GM21529 (cell line): Measurements from ENCODE around the gene PHF21A.

Experiments
- ATAC-seq: cut with Tn5 transposase; IDR thresholded peaks from one replicate; pipeline ENCODE4 v1.9.1; 2021; ENCODE audit not compliant: unreplicated experiment

PHF21A gene

GRCh38 chr11:46121301-46121723 lies at the start of gene PHF21A:
PHF21A (minus strand) TSS chr11:46121454; CDS start chr11:46084219, 37,235 bp downstream.
- ATAC-seq, result peak; percentile 46

DNA sequence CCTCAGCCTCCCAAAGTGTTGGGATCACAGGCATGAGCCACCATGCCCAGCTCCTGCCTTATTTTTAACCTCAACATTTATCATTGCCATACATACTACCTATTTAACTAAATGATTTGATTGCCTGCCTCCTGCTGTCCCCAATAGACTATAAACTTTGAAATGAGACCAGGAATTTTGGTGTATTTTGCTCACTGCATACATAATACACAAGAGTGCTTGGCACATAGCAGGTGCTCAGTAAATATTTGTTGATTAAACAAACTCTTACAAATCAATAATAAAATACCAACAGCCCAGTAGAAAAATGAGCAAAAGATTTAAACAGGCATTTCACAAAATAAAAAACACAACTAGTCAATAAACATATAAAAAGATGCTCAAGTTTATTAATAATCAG lies 49.5 kb upstream of the PHF21A start:
- ATAC-seq, result no peak

DNA sequence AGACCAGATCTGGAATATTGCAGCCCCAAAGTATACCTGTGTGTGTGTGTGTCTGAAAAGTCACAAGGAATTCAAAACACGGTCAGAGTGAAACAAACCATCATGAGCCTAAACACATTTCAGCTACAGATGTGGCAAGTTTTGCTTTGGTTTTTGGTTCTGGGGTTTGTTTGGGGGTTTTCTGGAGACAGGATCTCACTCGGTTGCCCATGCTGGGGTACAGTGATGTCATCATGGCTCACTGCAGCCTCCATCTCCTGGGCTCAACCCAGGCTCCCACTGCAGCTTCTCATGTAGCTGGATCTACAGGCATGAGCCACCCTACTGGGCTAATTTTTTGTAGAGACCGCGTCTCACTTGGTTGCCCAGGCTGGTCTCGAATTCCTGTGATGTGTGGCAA lies 41.4 kb upstream of the PHF21A start:
- ATAC-seq, result no peak

GRCh38 chr11:46161201-46161600 lies 39.9 kb upstream of the PHF21A start:
- no peak for ATAC-seq

DNA sequence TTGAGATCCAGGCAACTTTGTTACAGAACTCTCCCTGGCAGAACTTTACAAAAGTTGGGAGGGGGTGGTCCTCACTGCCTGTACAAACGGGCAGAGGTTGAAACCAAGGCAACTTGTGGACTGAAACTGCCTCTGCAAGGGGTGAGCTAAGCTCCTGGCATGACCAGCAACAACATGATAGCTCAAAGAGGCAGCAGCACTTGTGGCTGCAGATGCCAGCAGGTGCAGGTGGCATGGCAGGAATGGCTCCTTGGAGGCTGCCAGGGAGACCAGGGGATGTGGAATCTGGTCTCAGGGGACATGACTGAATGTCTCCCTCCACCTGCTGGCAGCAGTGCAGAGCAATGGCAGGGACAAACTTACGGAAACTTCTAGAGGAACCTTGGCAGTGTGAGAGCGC lies 38.8 kb upstream of the PHF21A start:
- ATAC-seq, result no peak

- no peak for ATAC-seq
Observed at GRCh38 chr11:46159680-46160079, 38.4 kb upstream of the PHF21A start.

DNA sequence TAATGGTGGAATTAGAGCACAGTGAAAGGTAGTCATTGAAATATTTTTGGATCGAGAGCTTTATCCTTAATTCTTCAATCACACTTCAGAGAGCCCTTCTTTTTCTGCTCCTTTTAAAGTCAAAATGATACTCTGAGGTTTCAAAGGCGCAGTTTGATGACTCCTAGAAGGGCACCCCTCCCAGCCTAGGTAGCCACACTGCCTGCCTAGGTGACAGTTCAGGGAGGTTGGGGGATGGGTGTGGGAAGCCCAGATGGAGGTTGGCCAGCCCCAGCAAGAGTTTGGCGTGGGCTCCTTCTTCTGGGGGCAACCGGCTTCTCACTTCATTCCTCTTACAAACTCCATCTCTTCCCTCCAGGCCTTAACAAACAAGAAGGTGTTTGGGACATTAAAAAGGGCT lies 28.6 kb upstream of the PHF21A start:
- no peak for ATAC-seq

- no peak for ATAC-seq
Observed at GRCh38 chr11:46149342-46149741, 28.1 kb upstream of the PHF21A start.

DNA sequence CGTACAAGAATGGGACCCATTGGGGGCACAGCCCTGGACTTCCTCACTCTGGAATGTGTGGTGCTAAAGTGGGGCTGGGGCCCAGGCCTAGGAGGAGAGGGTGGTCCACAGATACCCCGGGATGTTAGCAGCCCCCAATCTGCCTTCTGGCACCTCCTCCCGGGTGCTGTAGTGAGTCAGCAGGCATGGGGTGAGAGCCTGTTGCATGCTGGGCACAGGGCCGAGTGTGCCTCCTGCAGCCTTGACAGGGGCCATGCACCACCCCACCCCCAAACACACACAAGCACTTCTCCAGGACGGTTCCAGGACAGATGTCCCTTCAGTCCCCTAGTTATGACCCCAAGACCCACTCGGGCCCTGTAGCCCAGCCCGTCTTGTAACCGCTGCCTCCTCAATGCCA lies 23.5 kb upstream of the PHF21A start:
- ATAC-seq, result no peak

GRCh38 chr11:46143049-46143806 lies 22.0 kb upstream of the PHF21A start:
- ATAC-seq, result no peak

- ATAC-seq, result no peak
Observed at GRCh38 chr11:46142561-46142960, 21.3 kb upstream of the PHF21A start.

GRCh38 chr11:46141597-46141996 lies 20.3 kb upstream of the PHF21A start:
- no peak for ATAC-seq

- no peak for ATAC-seq
Observed at GRCh38 chr11:46134540-46134939, 13.3 kb upstream of the PHF21A start.

- ATAC-seq, result no peak
Observed at GRCh38 chr11:46134061-46134460, 12.8 kb upstream of the PHF21A start.

DNA sequence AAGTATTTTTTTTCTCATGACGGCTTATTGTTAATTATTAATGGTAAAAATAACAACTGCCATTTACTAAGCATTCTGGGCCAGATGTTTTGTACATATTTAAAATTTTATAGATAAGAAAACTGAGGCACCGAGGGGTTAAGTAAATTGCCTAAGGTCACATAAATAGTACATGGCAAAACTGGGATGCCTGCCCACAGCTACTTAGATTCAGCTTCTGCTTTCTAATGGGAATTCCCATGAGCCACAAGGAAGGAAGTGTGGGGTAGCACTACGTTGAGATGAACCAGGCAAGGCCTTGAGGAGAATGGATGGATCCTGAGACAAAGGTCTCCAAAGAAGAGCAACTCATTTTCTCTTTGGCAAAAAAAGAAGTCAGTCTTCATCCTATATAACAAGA lies 11.9 kb upstream of the PHF21A start:
- no peak for ATAC-seq

DNA sequence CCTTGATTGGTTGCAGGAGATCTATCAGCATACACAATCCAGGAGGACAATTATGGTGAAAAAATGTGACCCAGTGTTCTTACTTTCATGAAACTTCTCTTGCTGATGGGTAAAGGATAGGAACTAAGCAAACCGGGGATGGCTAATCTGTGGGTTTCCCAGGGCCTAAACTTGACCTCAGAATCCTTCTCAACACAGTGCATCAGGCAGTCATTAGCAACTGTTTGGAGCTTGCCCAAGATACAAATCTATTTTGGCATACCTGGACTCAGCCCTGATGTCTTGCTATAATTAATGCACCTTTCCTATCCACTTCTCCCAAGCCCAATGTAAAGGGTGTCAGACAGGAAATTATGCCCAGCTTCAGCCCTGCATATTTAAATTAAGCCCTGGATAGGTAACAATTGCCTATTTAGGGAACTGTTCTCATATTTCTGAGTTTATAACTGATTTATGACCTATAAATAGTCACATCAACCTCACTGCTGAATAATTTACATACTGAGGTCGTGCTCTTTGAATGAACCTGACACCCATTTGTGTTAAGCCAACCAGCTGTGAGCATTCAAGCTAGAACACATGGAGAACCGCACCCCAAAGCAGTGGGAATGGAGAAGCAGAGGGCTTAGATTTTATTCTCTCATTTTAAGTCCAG lies 9.2 kb upstream of the PHF21A start:
- ATAC-seq, result no peak

GRCh38 chr11:46129133-46129532 lies 7.9 kb upstream of the PHF21A start:
- no peak for ATAC-seq

- peak; percentile 87 for ATAC-seq
Observed at GRCh38 chr11:46127150-46127638, 5.9 kb upstream of the PHF21A start.

- no peak for ATAC-seq
Observed at GRCh38 chr11:46125284-46125683, 4.0 kb upstream of the PHF21A start.

DNA sequence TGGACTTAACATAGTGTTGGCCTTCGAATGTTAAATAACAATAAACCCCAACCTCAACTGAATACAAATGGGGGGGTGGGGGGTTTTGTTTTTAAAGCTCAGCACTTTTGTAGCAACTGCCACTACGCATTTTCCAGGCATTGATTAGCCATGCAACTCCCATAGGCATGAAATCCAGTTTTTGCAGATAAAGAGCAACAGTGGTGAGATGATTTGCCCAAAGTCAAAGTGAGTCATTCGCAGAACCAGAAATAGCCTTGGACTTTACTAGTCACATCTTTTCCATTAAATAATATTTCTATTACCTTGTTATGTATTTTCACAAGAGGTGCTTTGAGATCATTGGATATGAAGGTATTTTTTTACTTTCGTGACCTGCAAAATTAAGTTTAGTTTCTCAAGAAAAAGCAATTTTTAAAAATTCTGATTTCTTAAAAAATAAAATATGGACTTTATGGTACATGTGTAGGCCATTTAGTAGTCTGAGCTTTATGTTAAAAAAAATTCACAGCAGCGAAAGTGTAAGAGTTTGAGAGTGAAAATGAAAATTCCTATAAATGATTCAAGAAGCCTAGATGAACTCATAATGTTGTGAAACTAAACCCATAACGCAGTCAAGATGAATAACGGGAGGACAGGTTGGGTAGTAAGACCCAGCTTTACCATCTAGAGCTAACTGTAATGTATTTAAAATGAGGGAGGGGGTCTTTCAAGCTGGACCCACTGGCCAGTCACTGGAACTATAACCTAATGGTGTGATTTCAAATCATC lies 1.9 kb upstream of the PHF21A start:
- no peak for ATAC-seq

GRCh38 chr11:46121724-46122477 lies 647 bp upstream of the PHF21A start:
- peak; percentile 51 for ATAC-seq
